GM12874 (cell line): Measurements from ENCODE around the gene ARG1.

ENCODE experiments used
- CTCF ChIP-seq: IDR thresholded peaks from 2 replicates; pipeline ENCODE4 v1.5.1; 2011; ENCODE audit warnings: low read depth, mild to moderate bottlenecking, control low read depth, low read length, moderate library complexity; ENCODE audit not compliant: insufficient read depth

The ARG1 gene

GRCh38 chr6:131588643-131589042, 15.6 kb downstream of the ARG1 start:
- TF ChIP-seq CTCF, result no peak

- no peak for TF ChIP-seq CTCF
Observed at GRCh38 chr6:131592935-131593334, 19.9 kb downstream of the ARG1 start.

GRCh38 chr6:131594074-131594473, 21.0 kb downstream of the ARG1 start:
- no peak for TF ChIP-seq CTCF

- TF ChIP-seq CTCF, result peak; percentile 15; the same call in 1 of the 2 replicates
Observed at GRCh38 chr6:131597446-131597845, 24.4 kb downstream of the ARG1 start.

- TF ChIP-seq CTCF, result no peak
Observed at GRCh38 chr6:131600716-131601115, 27.7 kb downstream of the ARG1 start.

GRCh38 chr6:131602781-131603312, 29.8 kb downstream of the ARG1 start:
- no peak for TF ChIP-seq CTCF

GRCh38 chr6:131613296-131613925, 40.4 kb downstream of the ARG1 start:
- TF ChIP-seq CTCF, result no peak
